Measurements from ENCODE around the gene TNFRSF18. TPM values are rescaled to one million over a fixed set of nuclear protein-coding genes. Genes with fewer than 3 reads are reported as not detected.

Gene TNFRSF18
- total and polyA plus RNA-seq, 8 donors = 0.32 to 1.2 (median 0.34) TPM; not detected in 3

GRCh38 chr1:1228596-1229321 lies 22.4 kb upstream of the TNFRSF18 start:
- no peak for ATAC-seq
- Histone ChIP-seq H3K9me3 (no peaks in the 10 kb centered on the region), H3K27me3 (no peaks in the 10 kb centered on the region), H3K4me3 (no peak overlapping the region), H3K36me3 (peaks cover 2 to 11% (median 2%) of the 10 kb centered on the region in 3 donors), H3K27ac (no peak overlapping the region), H3K4me1 (peaks cover 0 to 22% (median 9%) of the 10 kb centered on the region in 3 donors)
- no peak for DNase-seq
- 88 to 90% methylated on average over 28 of the region's 28 CpGs for WGBS, 2 donors
- intact Hi-C loops (cut with DNase I) = no loop called here
- TF ChIP-seq CTCF (IDR thresholded peaks at IDR 0.05) = no peak
- FAIRE-seq = no peak

GRCh38 chr1:1228187-1228586 lies 21.8 kb upstream of the TNFRSF18 start:
- FAIRE-seq = no peak
- Histone ChIP-seq H3K36me3 (peaks cover 2 to 14% (median 6%) of the 10 kb centered on the region in 3 donors), H3K9me3 (no peaks in the 10 kb centered on the region), H3K4me3 (no peak overlapping the region), H3K4me1 (peaks cover 0 to 18% (median 8%) of the 10 kb centered on the region in 3 donors), H3K27ac (no peak overlapping the region), H3K27me3 (no peaks in the 10 kb centered on the region)
- ATAC-seq = no peak
- intact Hi-C loops (cut with DNase I) = no loop called here
- DNase-seq = no peak
- WGBS, 2 donors = 94 to 95% methylated on average over 30 of the region's 30 CpGs
- no peak for TF ChIP-seq CTCF (IDR thresholded peaks at IDR 0.05)

- Histone ChIP-seq H3K4me3 (no peak overlapping the region), H3K27me3 (no peaks in the 10 kb centered on the region), H3K36me3 (peaks cover 2 to 22% (median 11%) of the 10 kb centered on the region in 3 donors), H3K4me1 (peaks cover 0 to 13% (median 0%) of the 10 kb centered on the region in 3 donors), H3K27ac (no peak overlapping the region), H3K9me3 (no peaks in the 10 kb centered on the region)
- intact Hi-C loops (cut with DNase I) = no loop called here
- FAIRE-seq (no peak), DNase-seq (no peak), ATAC-seq (no peak)
- TF ChIP-seq CTCF (IDR thresholded peaks at IDR 0.05) = no peak
- 95 to 98% methylated on average over 21 to 25 of the region's 25 CpGs for WGBS, 2 donors
Observed at GRCh38 chr1:1227386-1227785, 21.0 kb upstream of the TNFRSF18 start.

GRCh38 chr1:1226566-1227362 lies 20.4 kb upstream of the TNFRSF18 start:
- FAIRE-seq = no peak
- no peak for ATAC-seq
- WGBS, 2 donors = 90 to 96% methylated on average over 39 to 44 of the region's 44 CpGs
- H3K27ac ChIP-seq = no peak overlapping the region
- DNase-seq = no peak
- no peaks in the 10 kb centered on the region for H3K9me3 ChIP-seq
- no peaks in the 10 kb centered on the region for H3K27me3 ChIP-seq
- peaks cover 2 to 27% (median 14%) of the 10 kb centered on the region in 3 donors for H3K36me3 ChIP-seq
- H3K4me3 ChIP-seq = no peak overlapping the region
- H3K4me1 ChIP-seq = peaks cover 0 to 13% (median 0%) of the 10 kb centered on the region in 3 donors
- intact Hi-C loops (cut with DNase I) = no loop called here
- no peak for TF ChIP-seq CTCF (IDR thresholded peaks at IDR 0.05)

Data from pancreas (tissue), 10 donors.